ENCODE data around the gene SETX.

SETX gene

GRCh38 chr9:132370592-132370991, 15.8 kb upstream of the SETX start:
- Mint-ChIP-seq H3K4me3 (no peak overlapping the region), H3K27me3 (no peaks in the 10 kb centered on the region), H3K36me3 (ENCODE audit: low read depth) (peaks cover 10% of the 10 kb centered on the region), H3K9me3 (no peaks in the 10 kb centered on the region), H3K4me1 (ENCODE audit: low read depth) (peaks cover 28% of the 10 kb centered on the region), H3K27ac (no peak overlapping the region)

- Mint-ChIP-seq H3K9me3 (no peaks in the 10 kb centered on the region), H3K27me3 (no peaks in the 10 kb centered on the region), H3K27ac (no peak overlapping the region), H3K36me3 (ENCODE audit: low read depth) (peaks cover 4% of the 10 kb centered on the region), H3K4me1 (ENCODE audit: low read depth) (peaks cover 23% of the 10 kb centered on the region), H3K4me3 (no peak overlapping the region)
Measured at GRCh38 chr9:132369421-132369820, 14.6 kb upstream of the SETX start.

DNA sequence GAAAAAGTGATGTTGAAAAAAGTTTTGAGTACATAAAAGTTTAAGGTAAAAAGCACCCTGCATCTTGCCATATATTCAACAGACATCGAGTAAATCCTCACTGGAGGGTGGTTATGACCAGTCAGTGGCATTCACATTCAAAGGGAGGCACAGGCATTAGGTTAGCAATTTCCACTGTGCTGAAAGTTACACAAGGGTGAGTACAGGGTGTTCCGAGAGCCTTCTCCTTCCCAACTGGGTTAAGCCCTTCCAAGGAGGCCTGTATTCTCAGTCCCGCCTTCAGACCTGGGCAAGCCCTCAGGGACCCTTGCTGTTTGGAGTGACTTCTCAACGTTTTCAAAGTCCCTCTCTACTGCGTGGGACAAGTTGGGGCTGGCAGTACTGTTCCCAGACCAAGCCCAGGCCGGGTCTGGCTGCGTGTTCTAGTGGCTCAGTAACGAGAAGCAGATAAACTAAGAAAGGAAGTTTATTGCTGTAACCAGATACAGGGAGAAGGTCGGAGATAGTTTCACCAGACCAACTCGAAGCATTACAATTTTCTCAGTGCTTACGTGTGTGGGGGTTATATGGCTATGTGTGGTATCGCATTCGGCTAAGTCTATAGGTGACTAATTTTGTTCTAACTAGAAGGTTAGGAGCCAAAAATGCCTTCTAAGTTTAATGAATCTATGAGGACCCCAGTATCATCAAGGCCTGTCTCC, 13.0 kb upstream of the SETX start:
- no peaks in the 10 kb centered on the region for H3K9me3 Mint-ChIP-seq
- H3K27me3 Mint-ChIP-seq, result no peaks in the 10 kb centered on the region
- no peak overlapping the region for H3K4me3 Mint-ChIP-seq
- peaks cover 6% of the 10 kb centered on the region for H3K4me1 Mint-ChIP-seq (ENCODE audit: low read depth)
- H3K36me3 Mint-ChIP-seq (ENCODE audit: low read depth), result peaks cover 4% of the 10 kb centered on the region
- H3K27ac Mint-ChIP-seq, result no peak overlapping the region

- Mint-ChIP-seq H3K4me3 (no peak overlapping the region), H3K27ac (no peak overlapping the region), H3K36me3 (ENCODE audit: low read depth) (no peaks in the 10 kb centered on the region), H3K9me3 (no peaks in the 10 kb centered on the region), H3K27me3 (no peaks in the 10 kb centered on the region), H3K4me1 (ENCODE audit: low read depth) (no peaks in the 10 kb centered on the region)
Measured at GRCh38 chr9:132366481-132366880, 11.7 kb upstream of the SETX start.

DNA sequence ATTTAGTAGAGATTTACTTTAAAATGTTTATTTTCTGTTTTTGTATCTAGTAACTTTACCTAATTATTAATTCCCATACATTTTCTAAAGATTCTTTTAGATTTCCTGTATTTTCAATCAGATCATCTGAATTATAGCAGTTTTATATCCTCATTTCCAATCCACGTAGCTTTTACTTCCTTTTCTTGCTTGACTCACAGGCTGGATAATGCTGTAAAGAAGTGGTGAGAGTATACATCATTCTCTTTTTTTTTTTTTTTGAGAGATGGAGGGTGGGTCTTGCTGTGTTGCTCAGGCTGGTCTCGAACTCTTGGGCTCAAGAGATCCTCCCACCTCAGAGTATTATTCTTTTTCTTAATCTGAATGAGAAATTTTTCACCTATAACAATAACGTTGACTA, 11.2 kb upstream of the SETX start:
- Mint-ChIP-seq H3K27me3 (no peaks in the 10 kb centered on the region), H3K36me3 (ENCODE audit: low read depth) (no peaks in the 10 kb centered on the region), H3K4me3 (no peak overlapping the region), H3K4me1 (ENCODE audit: low read depth) (no peaks in the 10 kb centered on the region), H3K27ac (no peak overlapping the region), H3K9me3 (no peaks in the 10 kb centered on the region)

DNA sequence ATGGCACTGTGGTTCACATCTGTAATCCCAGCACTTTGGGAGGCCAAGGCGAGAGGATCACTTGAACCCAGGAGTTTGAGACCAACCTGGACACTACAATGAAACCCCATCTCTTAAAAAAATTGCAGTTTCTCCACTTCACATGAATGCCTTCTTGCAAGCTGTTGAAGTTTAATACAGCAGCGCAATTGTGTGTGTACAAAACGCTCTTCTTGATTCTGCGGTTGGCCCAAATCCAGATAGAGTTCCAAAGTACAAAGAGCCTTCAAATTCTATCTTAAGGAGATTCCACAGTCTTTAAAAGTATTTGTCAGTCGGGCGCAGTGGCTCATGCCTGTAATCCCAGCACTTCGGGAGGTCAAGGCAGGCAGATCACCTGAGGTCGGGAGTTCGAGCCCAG, 9.3 kb upstream of the SETX start:
- no peak overlapping the region for H3K4me3 Mint-ChIP-seq
- H3K4me1 Mint-ChIP-seq (ENCODE audit: low read depth), result no peaks in the 10 kb centered on the region
- H3K36me3 Mint-ChIP-seq (ENCODE audit: low read depth), result no peaks in the 10 kb centered on the region
- no peaks in the 10 kb centered on the region for H3K9me3 Mint-ChIP-seq
- H3K27me3 Mint-ChIP-seq, result no peaks in the 10 kb centered on the region
- H3K27ac Mint-ChIP-seq, result no peak overlapping the region

- H3K27ac Mint-ChIP-seq, result no peak overlapping the region
- no peaks in the 10 kb centered on the region for H3K9me3 Mint-ChIP-seq
- H3K27me3 Mint-ChIP-seq, result no peaks in the 10 kb centered on the region
- H3K4me1 Mint-ChIP-seq (ENCODE audit: low read depth), result peaks cover 25% of the 10 kb centered on the region
- no peak overlapping the region for H3K4me3 Mint-ChIP-seq
- H3K36me3 Mint-ChIP-seq (ENCODE audit: low read depth), result peaks cover 18% of the 10 kb centered on the region
Measured at GRCh38 chr9:132357764-132358163, 3.0 kb upstream of the SETX start.

GRCh38 chr9:132356324-132356924, 1.6 kb upstream of the SETX start:
- no peaks in the 10 kb centered on the region for H3K9me3 Mint-ChIP-seq
- H3K36me3 Mint-ChIP-seq (ENCODE audit: low read depth), result peaks cover 31% of the 10 kb centered on the region
- peak overlapping the region; percentile 36 for H3K27ac Mint-ChIP-seq
- no peak overlapping the region for H3K4me3 Mint-ChIP-seq
- no peaks in the 10 kb centered on the region for H3K27me3 Mint-ChIP-seq
- peaks cover 39% of the 10 kb centered on the region for H3K4me1 Mint-ChIP-seq (ENCODE audit: low read depth)

DNA sequence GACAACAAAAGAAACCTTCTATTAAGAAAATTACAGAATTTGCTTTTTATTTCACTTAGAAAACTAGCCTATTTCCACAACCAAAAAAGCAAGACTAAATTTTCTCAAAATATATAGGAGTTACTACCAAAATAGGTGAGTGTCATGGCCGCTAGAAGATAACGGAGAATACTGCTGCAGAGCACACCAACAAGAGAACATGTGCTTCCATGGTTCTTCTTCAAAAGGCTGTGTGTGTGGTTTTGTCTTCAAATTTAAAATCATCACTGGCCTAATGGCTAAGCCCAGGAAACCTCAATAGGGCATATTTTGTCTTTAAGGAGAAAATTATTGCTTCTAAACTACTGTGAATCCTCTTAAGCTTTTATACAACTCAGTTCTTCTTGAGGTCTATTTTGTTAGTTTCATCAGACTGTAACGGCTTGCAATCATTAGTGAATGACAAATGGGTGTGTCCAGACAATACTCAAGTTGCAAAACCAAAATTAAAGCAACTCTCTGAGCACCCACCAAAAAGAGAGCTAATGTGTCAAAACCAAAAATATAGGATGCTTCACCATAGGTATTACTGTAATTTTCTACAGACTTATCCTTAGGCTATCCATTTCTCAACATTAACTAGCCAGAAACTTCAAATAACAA, 3.3 kb downstream of the SETX start:
- Mint-ChIP-seq H3K27ac (peak overlapping the region; percentile 95), H3K9me3 (no peaks in the 10 kb centered on the region), H3K4me1 (ENCODE audit: low read depth) (peaks cover 65% of the 10 kb centered on the region), H3K27me3 (no peaks in the 10 kb centered on the region), H3K36me3 (ENCODE audit: low read depth) (peaks cover 62% of the 10 kb centered on the region), H3K4me3 (peak overlapping the region; percentile 87)

- peak overlapping the region; percentile 87 for H3K4me3 Mint-ChIP-seq
- H3K36me3 Mint-ChIP-seq (ENCODE audit: low read depth), result peaks cover 68% of the 10 kb centered on the region
- H3K27ac Mint-ChIP-seq, result peak overlapping the region; percentile 95
- no peaks in the 10 kb centered on the region for H3K9me3 Mint-ChIP-seq
- peaks cover 60% of the 10 kb centered on the region for H3K4me1 Mint-ChIP-seq (ENCODE audit: low read depth)
- no peaks in the 10 kb centered on the region for H3K27me3 Mint-ChIP-seq
Measured at GRCh38 chr9:132350861-132351315, 3.9 kb downstream of the SETX start.

GRCh38 chr9:132348676-132349075, 6.1 kb downstream of the SETX start:
- Mint-ChIP-seq H3K4me1 (ENCODE audit: low read depth) (peaks cover 51% of the 10 kb centered on the region), H3K4me3 (peak overlapping the region; percentile 17), H3K9me3 (no peaks in the 10 kb centered on the region), H3K27ac (peak overlapping the region; percentile 88), H3K36me3 (ENCODE audit: low read depth) (peaks cover 71% of the 10 kb centered on the region), H3K27me3 (no peaks in the 10 kb centered on the region)

GRCh38 chr9:132346177-132346576, 8.6 kb downstream of the SETX start:
- Mint-ChIP-seq H3K4me3 (no peak overlapping the region), H3K27ac (no peak overlapping the region), H3K36me3 (ENCODE audit: low read depth) (peaks cover 66% of the 10 kb centered on the region), H3K9me3 (no peaks in the 10 kb centered on the region), H3K4me1 (ENCODE audit: low read depth) (peaks cover 26% of the 10 kb centered on the region), H3K27me3 (no peaks in the 10 kb centered on the region)

DNA sequence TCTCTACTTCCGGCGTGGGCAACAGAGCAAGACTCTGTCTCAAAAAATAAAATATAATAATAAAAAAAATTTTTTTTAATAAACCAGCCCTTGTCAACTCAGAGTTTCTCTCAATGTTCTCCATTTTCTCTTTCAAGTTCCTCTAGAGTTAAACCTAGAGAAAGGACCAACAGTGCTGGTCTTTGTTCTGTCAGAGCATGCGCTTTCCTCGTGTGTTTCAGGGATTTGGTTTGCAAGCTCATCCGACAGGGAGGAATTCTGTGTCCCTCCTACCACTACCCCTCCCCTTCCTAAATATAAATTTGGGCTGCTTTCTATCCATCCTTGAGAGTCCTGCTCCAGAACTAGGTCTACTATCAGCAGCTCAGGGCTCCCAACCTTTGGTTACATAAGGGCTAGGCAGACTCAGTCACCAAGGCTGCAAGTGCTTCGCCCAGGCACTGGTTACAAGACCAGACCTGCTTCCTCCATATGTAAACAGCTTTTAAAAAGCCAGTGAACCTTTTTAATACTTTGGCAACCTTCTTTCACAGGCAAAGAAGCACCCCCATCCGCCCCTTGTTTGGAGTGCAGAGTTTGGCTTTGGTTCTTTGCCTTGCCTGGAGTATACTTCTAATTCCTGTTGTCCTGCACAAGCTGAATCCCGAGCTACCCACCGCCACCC, 13.5 kb downstream of the SETX start:
- no peaks in the 10 kb centered on the region for H3K4me1 Mint-ChIP-seq (ENCODE audit: low read depth)
- peaks cover 82% of the 10 kb centered on the region for H3K36me3 Mint-ChIP-seq (ENCODE audit: low read depth)
- no peaks in the 10 kb centered on the region for H3K9me3 Mint-ChIP-seq
- no peaks in the 10 kb centered on the region for H3K27me3 Mint-ChIP-seq
- H3K27ac Mint-ChIP-seq, result no peak overlapping the region
- H3K4me3 Mint-ChIP-seq, result no peak overlapping the region

GRCh38 chr9:132334364-132334763, 20.4 kb downstream of the SETX start:
- H3K9me3 Mint-ChIP-seq, result no peaks in the 10 kb centered on the region
- H3K27ac Mint-ChIP-seq, result no peak overlapping the region
- no peak overlapping the region for H3K4me3 Mint-ChIP-seq
- peaks cover 86% of the 10 kb centered on the region for H3K36me3 Mint-ChIP-seq (ENCODE audit: low read depth)
- H3K4me1 Mint-ChIP-seq (ENCODE audit: low read depth), result no peaks in the 10 kb centered on the region
- no peaks in the 10 kb centered on the region for H3K27me3 Mint-ChIP-seq

DNA sequence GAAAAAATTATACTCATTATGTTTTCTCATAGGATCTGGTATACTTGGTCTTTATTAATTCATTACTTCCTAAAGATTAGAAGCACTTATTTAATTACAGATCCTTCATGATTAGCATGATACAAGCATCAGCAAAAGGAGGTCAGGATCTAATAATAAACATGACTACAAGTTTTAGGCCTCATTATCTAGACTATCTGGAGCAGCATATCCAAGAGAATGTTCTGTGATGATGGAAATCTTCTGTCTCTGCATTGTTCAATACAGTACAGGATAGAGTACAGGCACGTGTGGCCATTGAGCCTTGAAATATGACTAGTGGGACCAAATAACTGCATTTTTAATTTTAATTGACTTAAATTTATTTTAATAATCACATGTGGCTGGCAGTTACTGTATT, 21.2 kb downstream of the SETX start:
- peaks cover 88% of the 10 kb centered on the region for H3K36me3 Mint-ChIP-seq (ENCODE audit: low read depth)
- no peaks in the 10 kb centered on the region for H3K4me1 Mint-ChIP-seq (ENCODE audit: low read depth)
- H3K27ac Mint-ChIP-seq, result no peak overlapping the region
- no peak overlapping the region for H3K4me3 Mint-ChIP-seq
- no peaks in the 10 kb centered on the region for H3K9me3 Mint-ChIP-seq
- H3K27me3 Mint-ChIP-seq, result no peaks in the 10 kb centered on the region
